Central memory CD8-positive, alpha-beta T cell (primary cell): ENCODE data around the gene XCR1.
A peak's percentile ranks its signal among the peaks of the same experiment; 100 is the strongest.

Experiments used
- ATAC-seq: fragments of 150-1000 bp; cut with Tn5 transposase; replicated peaks from 2 replicates; pipeline ENCODE4 v1.10.0; 2022; ENCODE audit warnings: mild to moderate bottlenecking, moderate FRiP score, moderate number of reproducible peaks; ENCODE audit not compliant: poor library complexity, severe bottlenecking; ENCODE audit errors: extremely low read depth
- DNase-seq, 2 donors: peaks; one replicate each; pipeline ENCODE4 v3.0.0; 2021; ENCODE audit warnings: low spot score in 2 of 2
- H3K27ac Mint-ChIP-seq: one replicate; pipeline ENCODE4 v1.8.0; 2022; ENCODE audit warnings: low read depth, mild to moderate bottlenecking, moderate library complexity, mixed read lengths
- H3K27me3 Mint-ChIP-seq: one replicate; pipeline ENCODE4 v1.8.0; 2022; ENCODE audit warnings: mixed read lengths
- H3K36me3 Mint-ChIP-seq: one replicate; pipeline ENCODE4 v1.8.0; 2022; ENCODE audit warnings: mild to moderate bottlenecking, moderate library complexity, mixed read lengths; ENCODE audit not compliant: insufficient read depth
- H3K4me1 Mint-ChIP-seq: one replicate; pipeline ENCODE4 v1.8.0; 2022; ENCODE audit warnings: mixed read lengths
- H3K4me3 Mint-ChIP-seq: one replicate; pipeline ENCODE4 v1.8.0; 2022; ENCODE audit warnings: mild to moderate bottlenecking, moderate library complexity, mixed read lengths
- H3K9me3 Mint-ChIP-seq: one replicate; pipeline ENCODE4 v1.8.0; 2022; ENCODE audit warnings: mixed read lengths

XCR1 gene

DNA sequence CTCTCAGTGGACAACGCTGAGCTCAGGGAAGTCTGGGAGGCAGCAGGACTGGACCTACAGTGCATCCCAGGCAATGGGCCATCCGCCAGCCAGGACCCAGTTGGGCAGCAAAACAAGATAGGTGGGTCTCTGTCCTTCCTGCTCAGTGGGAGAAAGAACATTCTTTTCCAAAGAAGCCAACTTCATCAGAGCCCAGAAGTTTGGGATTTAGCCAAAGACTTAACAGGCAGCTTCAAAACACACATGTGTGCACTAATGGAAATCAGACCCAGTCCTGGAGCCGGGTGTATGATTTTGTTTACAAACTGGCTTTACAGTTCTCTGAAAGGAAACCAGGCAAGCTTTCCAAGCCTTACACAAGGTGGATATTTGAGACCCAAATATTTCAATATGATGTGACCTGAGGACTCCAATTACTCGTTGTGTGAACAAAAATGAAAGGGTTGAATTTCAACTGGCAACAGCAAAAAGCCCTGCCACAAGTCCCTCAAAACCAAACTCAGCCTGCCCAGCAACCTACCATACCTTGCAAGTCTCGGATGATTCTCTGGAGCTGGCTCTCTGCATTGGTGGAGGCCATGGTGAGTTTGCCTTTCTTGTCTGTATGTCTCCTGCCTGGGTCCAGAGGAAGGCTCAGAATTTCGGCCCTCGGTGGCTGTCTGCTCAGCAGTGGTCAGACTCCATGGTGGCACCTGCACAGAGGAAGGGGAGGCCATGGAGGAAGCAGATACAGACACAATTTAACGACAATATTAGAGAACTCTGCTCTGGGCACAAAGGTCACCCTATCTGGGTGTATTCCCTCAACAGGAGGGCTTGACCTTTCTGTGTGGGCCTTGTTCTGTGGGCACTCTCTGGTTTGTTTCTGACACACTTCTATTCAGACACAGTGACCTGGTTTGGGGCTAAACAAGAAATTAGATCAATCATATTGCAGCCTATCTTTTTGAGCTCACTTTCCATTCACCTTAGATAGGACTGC is 42.7 kb downstream of the XCR1 start:
- Mint-ChIP-seq H3K27ac (peak overlapping the region; percentile 41), H3K36me3 (peaks cover 35% of the 10 kb centered on the region), H3K4me3 (no peak overlapping the region), H3K9me3 (no peaks in the 10 kb centered on the region), H3K4me1 (peaks cover 69% of the 10 kb centered on the region), H3K27me3 (no peaks in the 10 kb centered on the region)
- ATAC-seq (no peak), DNase-seq (no peak)

DNA sequence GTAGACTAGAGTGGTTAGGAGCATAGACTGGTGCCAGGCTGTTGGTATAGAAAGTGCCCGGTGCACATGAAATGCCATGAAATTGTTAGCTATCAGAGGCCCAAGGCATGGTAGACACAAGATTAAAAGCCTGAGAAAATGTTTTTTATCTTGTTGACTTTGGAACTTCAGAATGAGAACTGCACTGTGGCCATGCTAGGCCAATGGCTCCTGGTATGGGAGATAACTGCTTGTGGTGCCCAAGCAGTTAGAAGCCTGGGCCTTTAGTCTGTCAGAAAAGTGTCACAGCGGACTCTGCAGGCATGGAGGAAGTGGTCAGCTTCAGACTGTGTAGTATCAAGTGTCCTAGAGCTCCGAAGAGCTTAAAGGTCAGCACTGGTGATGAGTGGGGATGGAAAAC is 43.5 kb downstream of the XCR1 start:
- DNase-seq (no peak), ATAC-seq (no peak)
- peak overlapping the region; percentile 38 for H3K27ac Mint-ChIP-seq
- peaks cover 67% of the 10 kb centered on the region for H3K4me1 Mint-ChIP-seq
- peaks cover 42% of the 10 kb centered on the region for H3K36me3 Mint-ChIP-seq
- no peaks in the 10 kb centered on the region for H3K9me3 Mint-ChIP-seq
- no peaks in the 10 kb centered on the region for H3K27me3 Mint-ChIP-seq
- H3K4me3 Mint-ChIP-seq: no peak overlapping the region

DNA sequence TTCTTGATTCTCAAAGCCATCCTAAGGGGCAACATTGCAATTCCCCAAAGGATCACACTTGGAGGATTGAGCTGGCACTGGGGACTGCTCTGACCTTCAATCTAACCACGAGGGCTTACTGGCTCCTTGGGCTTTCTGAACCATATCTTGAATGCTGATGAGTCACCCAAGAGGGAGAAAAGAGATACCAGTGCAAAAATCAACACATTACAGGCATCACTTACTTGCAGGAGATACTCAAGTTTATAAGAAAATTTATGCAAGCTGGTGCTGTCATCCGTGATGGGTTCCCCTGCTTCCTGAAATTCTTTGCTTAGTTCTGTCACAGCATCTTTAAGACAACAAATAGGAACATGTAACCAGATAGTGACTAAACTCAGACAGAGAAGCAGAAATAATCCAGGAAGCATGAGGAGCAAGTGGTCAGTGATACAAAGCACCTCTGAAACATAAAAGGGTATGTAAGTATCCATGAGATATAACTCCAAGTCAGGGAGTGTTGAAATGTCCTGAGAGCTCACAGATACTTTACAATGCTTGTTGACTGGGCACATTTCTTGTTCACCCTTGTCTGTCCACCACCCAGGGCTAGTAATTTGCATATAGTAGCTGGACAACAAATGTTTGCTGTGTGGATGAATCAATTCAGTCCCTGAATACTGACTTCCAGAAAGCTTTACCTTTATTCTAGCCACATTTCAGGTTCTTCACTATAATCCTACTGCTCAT is 45.8 kb downstream of the XCR1 start:
- Mint-ChIP-seq H3K27me3 (no peaks in the 10 kb centered on the region), H3K4me1 (peaks cover 65% of the 10 kb centered on the region), H3K9me3 (no peaks in the 10 kb centered on the region), H3K4me3 (no peak overlapping the region), H3K36me3 (peaks cover 56% of the 10 kb centered on the region), H3K27ac (no peak overlapping the region)
- no peak for ATAC-seq
- DNase-seq: no peak

DNA sequence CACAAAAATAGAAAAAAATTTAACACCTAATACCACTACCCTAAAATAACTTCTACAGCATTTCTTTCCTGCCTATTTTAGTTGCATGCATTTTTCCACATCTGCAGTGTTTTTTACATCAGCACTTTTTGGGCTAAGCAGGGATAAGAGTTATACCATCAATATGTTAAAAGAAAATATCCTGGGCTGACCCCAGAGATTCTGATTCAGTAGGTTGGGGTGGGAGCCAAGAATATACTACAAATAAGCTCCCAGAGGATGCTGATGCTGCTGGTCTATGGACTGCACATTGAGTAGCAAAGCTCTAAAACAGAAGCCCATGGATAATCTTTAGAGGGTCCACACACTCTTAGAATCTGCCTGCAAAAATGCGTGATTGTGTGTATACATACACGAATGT is 46.5 kb downstream of the XCR1 start:
- H3K4me3 Mint-ChIP-seq: no peak overlapping the region
- ATAC-seq (no peak), DNase-seq (no peak)
- H3K36me3 Mint-ChIP-seq: peaks cover 59% of the 10 kb centered on the region
- H3K27ac Mint-ChIP-seq: no peak overlapping the region
- no peaks in the 10 kb centered on the region for H3K27me3 Mint-ChIP-seq
- no peaks in the 10 kb centered on the region for H3K9me3 Mint-ChIP-seq
- peaks cover 65% of the 10 kb centered on the region for H3K4me1 Mint-ChIP-seq

GRCh38 chr3:45980229-45980813 is 47.0 kb downstream of the XCR1 start:
- no peak for ATAC-seq
- Mint-ChIP-seq H3K27me3 (no peaks in the 10 kb centered on the region), H3K4me3 (peak overlapping the region; percentile 40), H3K27ac (peak overlapping the region; percentile 73), H3K9me3 (no peaks in the 10 kb centered on the region), H3K36me3 (peaks cover 60% of the 10 kb centered on the region), H3K4me1 (peaks cover 65% of the 10 kb centered on the region)
- no peak for DNase-seq

GRCh38 chr3:45979378-45979777 is 47.9 kb downstream of the XCR1 start:
- H3K36me3 Mint-ChIP-seq: peaks cover 59% of the 10 kb centered on the region
- DNase-seq: no peak
- H3K9me3 Mint-ChIP-seq: no peaks in the 10 kb centered on the region
- no peak for ATAC-seq
- H3K27ac Mint-ChIP-seq: peak overlapping the region; percentile 73
- H3K4me1 Mint-ChIP-seq: peaks cover 68% of the 10 kb centered on the region
- peak overlapping the region; percentile 40 for H3K4me3 Mint-ChIP-seq
- no peaks in the 10 kb centered on the region for H3K27me3 Mint-ChIP-seq

- peak overlapping the region; percentile 83 for H3K27ac Mint-ChIP-seq
- no peaks in the 10 kb centered on the region for H3K9me3 Mint-ChIP-seq
- ATAC-seq (no peak), DNase-seq (peak in 1 of 2 donors; percentile 20)
- peaks cover 54% of the 10 kb centered on the region for H3K36me3 Mint-ChIP-seq
- H3K27me3 Mint-ChIP-seq: no peaks in the 10 kb centered on the region
- peaks cover 67% of the 10 kb centered on the region for H3K4me1 Mint-ChIP-seq
- H3K4me3 Mint-ChIP-seq: peak overlapping the region; percentile 66
Observed at GRCh38 chr3:45978006-45978761, 49.1 kb downstream of the XCR1 start.

- Mint-ChIP-seq H3K36me3 (peaks cover 54% of the 10 kb centered on the region), H3K9me3 (no peaks in the 10 kb centered on the region), H3K4me1 (peaks cover 77% of the 10 kb centered on the region), H3K27me3 (no peaks in the 10 kb centered on the region), H3K4me3 (peak overlapping the region; percentile 54), H3K27ac (peak overlapping the region; percentile 83)
- ATAC-seq (peak; percentile 83), DNase-seq (peak in 1 of 2 donors; percentile 60)
Observed at GRCh38 chr3:45976191-45977091, 50.8 kb downstream of the XCR1 start.

DNA sequence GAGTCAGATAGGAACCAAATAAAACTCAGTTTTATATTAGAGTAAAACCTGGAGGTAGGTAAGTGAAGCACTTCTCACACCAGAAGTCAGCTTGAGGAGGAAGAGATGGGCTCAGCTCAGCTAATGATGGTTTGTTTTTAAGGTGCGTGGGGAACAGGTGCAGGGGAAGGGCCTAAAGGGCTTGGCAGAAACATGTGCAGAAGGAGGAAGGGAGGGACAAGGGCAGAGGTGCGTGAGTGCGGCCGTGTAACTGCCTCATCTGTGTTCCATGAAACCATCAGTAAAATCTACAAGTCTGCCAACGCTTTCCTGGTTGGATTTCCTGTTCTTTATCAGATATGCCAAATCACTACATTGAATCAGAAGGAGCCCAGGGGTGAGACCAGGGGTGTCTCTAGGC is 51.6 kb downstream of the XCR1 start:
- Mint-ChIP-seq H3K36me3 (peaks cover 54% of the 10 kb centered on the region), H3K4me3 (peak overlapping the region; percentile 54), H3K27me3 (no peaks in the 10 kb centered on the region), H3K9me3 (no peaks in the 10 kb centered on the region), H3K4me1 (peaks cover 79% of the 10 kb centered on the region), H3K27ac (peak overlapping the region; percentile 83)
- DNase-seq (no peak), ATAC-seq (no peak)

GRCh38 chr3:45974686-45975085 is 52.6 kb downstream of the XCR1 start:
- H3K4me1 Mint-ChIP-seq: peaks cover 87% of the 10 kb centered on the region
- peak overlapping the region; percentile 83 for H3K27ac Mint-ChIP-seq
- no peak for DNase-seq
- no peak for ATAC-seq
- H3K4me3 Mint-ChIP-seq: peak overlapping the region; percentile 23
- peaks cover 50% of the 10 kb centered on the region for H3K36me3 Mint-ChIP-seq
- no peaks in the 10 kb centered on the region for H3K27me3 Mint-ChIP-seq
- no peaks in the 10 kb centered on the region for H3K9me3 Mint-ChIP-seq

DNA sequence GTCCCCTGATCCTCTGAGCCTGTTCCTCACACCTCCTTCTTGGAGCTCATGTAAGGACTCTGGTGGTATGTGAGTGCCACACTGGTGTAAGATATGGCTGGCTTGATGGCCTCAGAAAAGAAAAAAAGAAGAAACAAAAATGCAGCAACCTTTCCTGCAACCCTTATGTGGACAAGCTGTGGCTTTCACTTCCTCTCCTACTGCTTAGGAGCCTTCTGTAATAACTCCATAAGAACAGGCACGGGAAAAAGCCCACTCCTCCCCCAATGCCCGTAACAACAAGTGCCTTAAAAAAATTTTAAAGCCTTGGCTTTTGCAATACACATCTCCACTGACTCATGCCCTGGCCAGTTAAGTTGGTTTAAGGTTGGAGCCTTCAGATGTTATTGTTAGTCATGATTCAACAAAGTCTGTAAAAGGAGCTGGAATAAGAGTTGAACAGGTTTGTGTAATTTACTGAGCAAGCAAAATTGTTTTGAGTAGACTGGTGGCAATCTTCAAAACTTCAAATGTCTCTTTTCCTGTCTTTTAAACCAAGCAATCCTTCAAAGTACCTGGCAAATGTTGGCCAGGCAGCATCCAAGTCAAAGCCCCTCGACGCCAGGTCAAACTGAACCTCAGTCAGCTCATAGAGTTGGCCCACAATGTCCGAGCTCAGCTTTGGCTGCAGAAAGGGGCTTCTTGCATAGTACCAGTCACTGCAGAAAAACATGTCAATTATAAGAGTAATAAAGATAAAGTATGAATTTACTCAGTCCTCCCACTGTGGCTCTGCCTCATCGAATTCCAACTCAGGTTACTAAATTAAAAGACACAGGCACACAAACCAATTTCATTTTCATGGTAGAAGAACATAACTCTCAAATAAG is 54.5 kb downstream of the XCR1 start:
- Mint-ChIP-seq H3K9me3 (no peaks in the 10 kb centered on the region), H3K36me3 (peaks cover 44% of the 10 kb centered on the region), H3K4me1 (peaks cover 89% of the 10 kb centered on the region), H3K27me3 (no peaks in the 10 kb centered on the region), H3K4me3 (no peak overlapping the region), H3K27ac (peak overlapping the region; percentile 87)
- ATAC-seq: no peak
- DNase-seq: no peak
